ENCODE measurements around the gene PIEZO2.

DNA sequence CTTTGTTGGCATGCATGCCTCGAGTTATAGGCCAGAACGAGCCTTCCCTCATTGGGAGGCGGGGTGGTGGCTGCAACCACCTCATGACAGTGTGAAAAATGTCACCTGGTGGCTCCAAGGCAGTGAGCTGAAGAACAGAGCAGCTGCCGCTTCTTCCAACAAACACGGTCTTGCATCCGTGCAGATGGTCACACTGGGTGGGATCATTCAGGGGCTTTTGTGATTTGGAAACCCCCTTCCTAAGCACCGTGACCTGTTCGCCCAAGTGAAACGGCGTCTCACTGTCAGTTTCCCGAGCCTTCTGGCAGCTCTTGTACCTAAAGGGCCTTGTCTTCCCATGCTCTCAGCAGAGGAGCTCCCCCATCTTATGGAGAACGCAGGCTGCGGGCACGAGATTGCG is 463.9 kb downstream of the PIEZO2 start:
- TF ChIP-seq KDM5A (IDR thresholded peaks at IDR 0.05; ENCODE audit: low read length) (no peak), RFX5 (IDR thresholded peaks at IDR 0.05; ENCODE audit: borderline replicate concordance, low read depth, low read length) (no peak), POLR2A (IDR thresholded peaks at IDR 0.05; ENCODE audit: control extremely low read depth in 1 of 2, low read depth in 2 of 2, low read length in 2 of 2) (no peak), RAD21 (IDR thresholded peaks at IDR 0.05 in 1 of 2, conservative IDR thresholded peaks at IDR 0.05 in 1 of 2; ENCODE audit: low read depth in 2 of 2, low read length in 2 of 2) (no peak), CTCF (IDR thresholded peaks at IDR 0.05; ENCODE audit: control extremely low read depth in 1 of 3, insufficient read depth in 1 of 3, low read depth in 1 of 3, low read length in 3 of 3) (no peak), TAF7 (optimal IDR thresholded peaks at IDR 0.05; ENCODE audit: borderline replicate concordance, low read depth, low read length) (no peak), CBX5 (IDR thresholded peaks at IDR 0.05; ENCODE audit: low read depth, low read length) (no peak), EZH2 (IDR thresholded peaks at IDR 0.05; ENCODE audit: low read depth, low read length, severe bottlenecking) (no peak)
- TF ChIP-seq, protein P1, sequence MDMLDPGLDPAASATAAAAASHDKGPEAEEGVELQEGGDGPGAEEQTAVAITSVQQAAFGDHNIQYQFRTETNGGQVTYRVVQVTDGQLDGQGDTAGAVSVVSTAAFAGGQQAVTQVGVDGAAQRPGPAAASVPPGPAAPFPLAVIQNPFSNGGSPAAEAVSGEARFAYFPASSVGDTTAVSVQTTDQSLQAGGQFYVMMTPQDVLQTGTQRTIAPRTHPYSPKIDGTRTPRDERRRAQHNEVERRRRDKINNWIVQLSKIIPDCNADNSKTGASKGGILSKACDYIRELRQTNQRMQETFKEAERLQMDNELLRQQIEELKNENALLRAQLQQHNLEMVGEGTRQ (IDR thresholded peaks at IDR 0.05; ENCODE audit: low read length), result no peak
